Activated CD4-positive, CD25-positive, alpha-beta regulatory T cell treated with anti-CD3 and anti-CD28 coated beads, Interleukin-2, amount 50 U/mL, for 72 hours (primary cell): Measurements from ENCODE around the gene CDC6.
"Not testable (repeated sequence)": the region's sequence is repeated elsewhere in the genome, so short reads cannot be mapped to it uniquely, and the experiment has no call there.

Experiments
- DNase-seq: peaks from one replicate; pipeline ENCODE4 v3.0.0; 2021

CDC6 gene

DNA sequence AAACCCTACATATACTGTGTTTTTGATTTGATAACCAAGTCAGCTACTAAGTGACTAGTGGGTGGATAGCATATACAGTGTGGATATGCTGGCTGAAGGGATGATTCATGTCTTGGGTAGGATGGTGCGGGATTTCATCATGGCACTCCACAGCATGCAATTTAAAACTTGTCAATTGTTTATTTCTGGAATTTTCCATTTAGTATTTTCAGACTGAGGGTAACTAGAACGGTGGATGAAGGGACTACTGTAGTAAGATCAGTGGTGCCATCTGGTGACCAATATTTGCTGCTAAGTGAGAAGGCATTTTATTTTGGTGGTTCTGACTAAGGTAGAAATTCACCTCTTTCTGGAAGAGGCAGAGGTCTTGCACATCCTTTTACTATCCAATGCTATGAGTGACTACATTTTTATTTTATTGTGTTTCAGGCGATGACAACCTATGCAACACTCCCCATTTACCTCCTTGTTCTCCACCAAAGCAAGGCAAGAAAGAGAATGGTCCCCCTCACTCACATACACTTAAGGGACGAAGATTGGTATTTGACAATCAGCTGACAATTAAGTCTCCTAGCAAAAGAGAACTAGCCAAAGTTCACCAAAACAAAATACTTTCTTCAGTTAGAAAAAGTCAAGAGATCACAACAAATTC is 3.1 kb downstream of the CDC6 start:
- DNase-seq: no peak

DNA sequence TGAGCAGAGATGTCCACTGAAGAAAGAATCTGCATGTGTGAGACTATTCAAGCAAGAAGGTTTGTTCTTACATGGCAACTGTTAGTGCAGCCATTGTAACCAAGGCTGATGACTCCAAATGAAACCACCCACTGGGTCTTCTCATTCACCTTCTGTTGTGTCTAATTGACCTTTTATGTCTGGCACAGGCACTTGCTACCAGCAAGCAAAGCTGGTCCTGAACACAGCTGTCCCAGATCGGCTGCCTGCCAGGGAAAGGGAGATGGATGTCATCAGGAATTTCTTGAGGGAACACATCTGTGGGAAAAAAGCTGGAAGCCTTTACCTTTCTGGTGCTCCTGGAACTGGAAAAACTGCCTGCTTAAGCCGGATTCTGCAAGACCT is 3.6 kb downstream of the CDC6 start:
- no peak for DNase-seq

DNA sequence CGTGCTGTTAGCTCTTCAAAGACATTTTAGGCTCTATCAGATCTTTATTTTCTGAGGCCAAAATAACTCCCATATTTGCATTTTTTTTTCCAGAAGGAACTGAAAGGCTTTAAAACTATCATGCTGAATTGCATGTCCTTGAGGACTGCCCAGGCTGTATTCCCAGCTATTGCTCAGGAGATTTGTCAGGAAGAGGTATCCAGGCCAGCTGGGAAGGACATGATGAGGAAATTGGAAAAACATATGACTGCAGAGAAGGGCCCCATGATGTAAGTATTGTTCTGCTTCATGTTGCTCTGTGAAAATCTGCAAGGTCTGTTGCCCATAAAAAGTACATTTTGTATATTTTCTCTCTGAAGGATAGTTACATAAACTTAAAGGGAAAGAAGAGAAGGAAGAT is 5.7 kb downstream of the CDC6 start:
- no peak for DNase-seq

DNA sequence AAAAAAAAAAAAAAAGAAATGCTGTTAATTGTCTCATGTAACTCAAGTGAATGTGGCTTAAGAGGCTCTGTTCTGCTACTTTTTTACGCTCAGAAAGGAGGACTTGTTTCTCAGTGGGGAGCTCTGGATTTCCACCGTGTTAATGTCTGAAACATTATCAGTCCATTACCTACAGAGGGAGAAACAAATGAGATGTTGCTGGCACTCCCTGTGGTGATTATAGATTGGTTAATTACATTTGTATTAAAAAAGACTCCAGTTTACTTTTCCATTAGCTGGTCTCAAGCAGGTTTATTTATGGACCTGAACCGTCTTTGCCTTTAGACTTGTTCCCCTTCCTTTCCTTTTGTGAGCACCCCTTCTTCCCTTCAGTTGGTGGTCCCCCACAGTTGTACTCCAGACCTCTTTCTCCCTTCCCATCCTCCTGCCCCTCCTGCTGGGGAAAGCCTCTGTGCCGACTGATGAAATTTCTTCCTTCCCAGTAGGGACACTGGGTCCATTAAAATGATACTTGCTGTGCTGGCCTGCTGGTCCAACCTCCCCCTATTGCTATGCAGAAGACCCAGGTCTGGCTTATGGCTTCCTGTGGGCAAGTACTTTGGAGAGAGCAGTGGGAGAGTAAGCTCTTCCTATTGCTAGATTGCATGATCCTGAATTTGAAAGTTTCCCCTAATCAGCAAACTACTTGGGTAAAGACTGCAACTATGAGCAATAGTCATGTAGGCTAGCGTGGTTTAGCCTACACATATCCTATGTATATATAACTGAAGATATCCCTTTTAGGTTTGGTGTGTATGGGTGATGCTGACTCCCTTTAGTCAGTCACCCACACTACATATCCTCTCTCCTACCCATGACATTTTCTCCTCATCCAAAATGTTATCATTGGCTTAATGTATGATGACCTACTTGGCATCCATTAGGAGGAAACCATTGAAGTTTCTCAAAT is 8.1 kb downstream of the CDC6 start:
- DNase-seq: no peak

DNA sequence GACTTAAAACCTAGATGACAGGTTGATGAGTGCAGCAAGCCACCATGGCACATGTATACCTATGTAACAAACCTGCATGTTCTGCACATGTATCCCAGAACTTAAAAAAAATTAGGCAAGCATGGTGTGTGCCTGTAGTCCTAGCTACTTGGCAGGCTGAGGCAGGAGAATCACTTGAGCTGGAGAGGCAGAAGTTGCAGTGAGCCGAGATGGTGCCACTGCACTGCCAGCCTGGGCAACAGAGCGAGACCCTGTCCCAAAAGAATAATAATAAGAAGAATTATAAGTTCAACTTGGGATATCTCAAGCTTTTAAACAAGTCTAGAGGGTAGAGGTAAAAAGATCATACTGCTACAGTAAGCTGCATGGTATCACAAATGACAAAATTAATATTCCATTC is 9.8 kb downstream of the CDC6 start:
- DNase-seq: no peak

DNA sequence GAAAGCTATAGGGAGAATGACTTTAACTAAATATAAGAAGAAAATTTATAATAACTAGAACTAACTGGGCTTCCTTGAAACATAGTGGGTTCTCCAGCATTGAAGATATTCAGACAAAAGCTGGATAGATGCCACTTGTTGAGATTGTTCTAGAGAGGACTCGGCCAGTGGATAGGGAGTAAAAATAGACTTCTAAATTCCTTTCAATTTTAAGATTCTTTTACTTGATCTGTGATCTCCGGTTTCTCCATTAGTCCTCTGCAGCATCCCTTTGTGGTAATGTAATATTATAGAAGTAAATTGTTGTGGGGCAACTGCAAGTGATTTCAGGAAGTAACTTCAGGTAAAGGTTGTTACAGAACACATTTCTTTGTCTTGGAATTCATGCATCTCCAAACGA is 11.0 kb downstream of the CDC6 start:
- no peak for DNase-seq

DNA sequence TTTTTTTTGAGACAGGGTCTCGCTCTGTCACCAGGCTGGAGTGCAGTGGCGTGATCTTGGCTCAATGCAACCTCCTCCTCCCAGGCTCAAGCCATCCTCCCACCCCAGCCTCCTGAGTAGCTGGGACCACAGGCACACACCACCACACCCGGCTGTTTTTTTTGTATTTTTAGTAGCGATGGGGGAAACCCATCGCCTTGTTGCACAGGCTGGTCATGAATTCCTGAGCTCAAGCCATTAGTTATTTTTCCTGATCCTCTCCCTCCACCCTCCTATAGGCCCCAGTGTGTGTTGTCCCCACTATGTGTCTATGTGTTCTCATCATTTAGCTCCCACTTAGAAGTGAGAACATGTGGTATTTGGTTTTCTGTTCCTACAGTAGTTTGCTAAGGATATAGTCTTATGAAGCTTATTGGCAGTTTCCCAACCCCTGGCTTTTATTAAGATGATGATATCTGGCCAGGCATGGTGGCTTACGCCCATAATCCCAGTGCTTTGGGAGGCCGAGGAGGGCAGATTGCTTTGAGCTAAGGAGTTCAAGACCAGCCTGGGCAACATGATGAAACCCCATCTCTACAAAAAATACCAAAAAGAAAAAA is 11.6 kb downstream of the CDC6 start:
- not testable (repeated sequence) for DNase-seq

DNA sequence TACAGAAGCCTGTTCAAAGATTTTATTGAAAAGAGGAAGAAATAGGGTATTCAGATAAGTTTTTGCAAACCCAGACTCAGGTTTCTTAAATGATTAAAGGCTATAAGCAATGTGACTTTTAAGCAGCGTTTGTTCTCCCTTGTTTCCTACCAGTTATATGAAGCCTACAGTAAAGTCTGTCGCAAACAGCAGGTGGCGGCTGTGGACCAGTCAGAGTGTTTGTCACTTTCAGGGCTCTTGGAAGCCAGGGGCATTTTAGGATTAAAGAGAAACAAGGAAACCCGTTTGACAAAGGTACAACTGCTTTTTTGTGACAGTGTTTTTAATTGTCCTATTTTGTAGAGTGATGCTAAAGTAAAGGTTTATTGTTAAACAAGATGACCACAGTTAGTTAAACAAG is 13.6 kb downstream of the CDC6 start:
- DNase-seq: no peak

DNA sequence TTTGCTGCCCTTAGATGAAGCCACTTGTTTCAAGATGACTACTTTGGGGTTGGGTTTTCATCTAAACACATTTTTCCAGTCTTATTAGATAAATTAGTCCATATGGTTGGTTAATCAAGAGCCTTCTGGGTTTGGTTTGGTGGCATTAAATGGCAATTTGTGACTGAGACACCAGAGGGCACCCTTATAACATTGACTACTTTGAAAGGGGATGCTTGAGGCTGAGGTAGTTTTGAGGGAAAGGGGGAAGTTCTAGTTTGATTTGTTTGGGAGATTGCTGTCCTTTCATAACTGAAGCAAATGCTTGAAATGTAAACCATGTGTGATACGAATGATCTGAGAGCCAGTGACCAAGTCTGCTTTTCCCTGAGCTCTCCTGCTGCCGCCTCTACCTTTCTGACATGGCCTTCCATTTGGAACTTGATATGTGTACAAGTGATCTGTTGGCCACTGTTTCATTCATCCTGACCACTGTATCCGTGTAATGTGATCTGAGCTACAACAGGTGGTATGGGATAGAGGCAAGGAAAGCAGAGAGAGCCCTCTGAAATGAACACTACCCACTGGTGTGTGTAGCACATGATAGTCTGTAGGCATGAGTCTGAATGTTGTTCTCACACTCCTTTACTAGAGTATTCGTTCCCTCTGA is 15.5 kb downstream of the CDC6 start:
- DNase-seq: no peak

DNA sequence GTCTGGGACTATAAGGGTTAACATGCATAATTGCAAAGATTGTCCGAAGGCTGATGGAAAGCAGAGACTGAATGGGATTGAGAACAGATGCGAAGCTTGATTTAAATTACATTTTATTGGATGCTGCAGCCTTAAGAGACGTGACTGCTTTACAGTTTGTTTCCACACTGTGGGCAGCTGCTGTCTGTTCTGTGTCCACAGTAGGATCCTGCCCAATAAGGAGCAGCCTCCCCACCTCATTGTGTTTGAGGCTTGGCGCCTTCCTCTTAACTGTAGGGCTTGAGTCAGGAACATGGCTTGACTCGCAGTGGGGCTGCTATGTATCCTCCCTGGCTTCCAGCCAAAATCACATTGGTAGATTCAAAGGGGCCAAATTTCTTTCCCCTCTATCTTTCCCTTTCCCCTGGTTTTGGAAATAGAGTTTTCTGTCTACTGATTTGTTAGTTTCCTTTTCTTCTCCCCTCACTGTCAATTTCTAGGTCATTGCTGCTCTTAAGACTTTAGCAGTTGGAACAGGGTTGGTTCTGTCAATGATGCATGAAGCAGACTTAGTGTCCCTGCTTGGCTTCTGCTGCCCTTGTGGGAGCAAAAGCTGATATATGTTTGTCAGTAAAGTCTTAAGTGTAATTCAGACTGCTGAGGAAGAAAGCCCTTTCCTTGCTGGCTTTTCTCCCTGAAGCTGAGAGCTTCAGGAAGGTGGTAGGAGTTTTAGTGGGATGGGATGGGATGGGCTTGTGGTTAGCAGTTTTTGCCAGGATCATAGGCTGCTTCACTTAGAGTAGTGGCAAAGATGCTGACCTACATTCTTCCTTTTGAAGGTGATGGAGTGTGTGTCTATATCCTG is 16.3 kb downstream of the CDC6 start:
- no peak for DNase-seq

DNA sequence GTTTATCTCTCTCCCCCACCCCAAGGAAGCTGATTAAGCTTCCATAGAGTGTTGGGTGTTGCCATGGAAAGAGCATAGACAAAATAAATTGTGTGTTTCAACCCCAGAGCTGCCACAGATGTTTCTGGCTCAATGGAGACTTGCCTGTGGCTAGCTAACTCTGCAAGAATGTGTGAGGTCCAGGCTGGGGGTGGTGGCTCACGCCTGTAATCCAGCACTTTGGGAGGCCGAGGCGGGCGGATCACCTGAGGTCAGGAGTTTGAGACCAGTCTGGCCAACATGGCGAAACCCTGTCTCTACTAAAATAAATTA is 16.8 kb downstream of the CDC6 start:
- not testable (repeated sequence) for DNase-seq

DNA sequence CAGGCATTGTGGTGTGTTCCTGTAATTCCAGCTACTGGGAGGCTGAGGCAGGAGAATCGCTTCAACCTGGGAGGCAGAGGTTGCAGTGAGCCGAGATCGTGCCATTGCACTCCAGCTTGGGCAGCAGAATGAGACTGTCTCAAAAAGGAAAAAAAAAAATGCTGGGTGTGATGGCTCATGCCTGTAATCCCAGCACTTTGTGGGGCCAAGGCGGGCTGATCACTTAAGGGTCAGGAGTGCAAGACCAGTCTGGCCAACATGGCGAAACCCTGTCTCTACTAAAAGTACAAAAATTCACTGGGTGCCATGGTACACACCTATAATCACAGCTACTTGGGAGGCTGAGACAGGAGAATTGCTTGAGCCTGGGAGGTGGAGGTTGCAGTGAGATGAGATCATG is 17.2 kb downstream of the CDC6 start:
- DNase-seq: not testable (repeated sequence)

DNA sequence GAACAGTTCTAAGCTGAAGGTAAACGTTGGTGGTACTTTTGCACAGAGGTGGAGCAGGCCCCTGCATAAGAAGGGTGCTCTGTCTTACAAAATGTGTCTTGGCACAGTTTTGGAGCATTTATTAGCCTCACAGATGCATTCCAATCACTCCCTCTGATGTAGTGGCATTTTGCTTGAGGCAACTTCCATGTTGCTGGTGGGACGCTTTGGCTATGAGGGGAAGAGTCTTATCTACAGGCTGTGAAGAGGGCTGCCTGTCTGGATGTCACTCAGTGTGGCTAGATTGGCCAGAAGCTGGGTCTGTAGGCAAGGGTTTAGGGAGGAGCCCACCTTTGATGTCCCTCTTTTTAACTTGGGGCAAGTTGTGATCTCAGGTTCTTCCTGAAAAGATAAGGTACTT is 18.7 kb downstream of the CDC6 start:
- no peak for DNase-seq

DNA sequence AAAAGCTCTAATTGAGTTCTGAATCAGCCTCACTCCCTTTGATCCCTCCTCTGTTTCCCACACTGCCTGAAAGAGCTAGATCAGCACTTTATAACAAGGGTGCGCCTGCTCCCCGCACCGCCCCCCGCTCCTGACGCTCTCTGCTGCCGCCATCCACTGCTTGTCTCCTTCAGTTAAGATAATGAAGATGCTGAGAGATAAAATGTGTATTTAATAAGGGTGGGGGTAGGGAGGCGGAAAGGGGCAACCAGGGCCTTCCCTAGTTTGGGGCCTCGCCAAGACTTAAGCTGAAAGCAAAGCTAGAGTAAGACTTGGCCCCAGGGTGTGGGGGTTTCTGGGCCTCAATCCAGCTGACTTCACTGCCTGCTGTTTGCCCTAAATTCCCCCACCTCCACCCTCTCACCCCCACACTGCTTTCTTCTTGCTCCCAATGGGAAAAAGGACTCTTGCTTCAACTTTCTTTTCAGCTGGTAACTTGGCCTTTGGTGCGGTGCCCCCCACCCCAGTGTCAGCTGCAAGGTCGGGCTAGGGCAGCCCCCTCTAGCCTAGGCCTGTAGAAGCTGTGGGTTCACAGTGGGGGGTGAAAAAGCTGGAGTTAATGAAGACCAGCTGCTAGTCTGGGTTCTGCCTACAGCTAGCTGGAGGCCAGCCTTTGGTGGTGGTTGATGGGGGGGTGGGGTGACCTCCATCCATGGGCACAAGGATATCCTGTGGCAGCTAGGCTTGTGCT is 19.5 kb downstream of the CDC6 start:
- no peak for DNase-seq

DNA sequence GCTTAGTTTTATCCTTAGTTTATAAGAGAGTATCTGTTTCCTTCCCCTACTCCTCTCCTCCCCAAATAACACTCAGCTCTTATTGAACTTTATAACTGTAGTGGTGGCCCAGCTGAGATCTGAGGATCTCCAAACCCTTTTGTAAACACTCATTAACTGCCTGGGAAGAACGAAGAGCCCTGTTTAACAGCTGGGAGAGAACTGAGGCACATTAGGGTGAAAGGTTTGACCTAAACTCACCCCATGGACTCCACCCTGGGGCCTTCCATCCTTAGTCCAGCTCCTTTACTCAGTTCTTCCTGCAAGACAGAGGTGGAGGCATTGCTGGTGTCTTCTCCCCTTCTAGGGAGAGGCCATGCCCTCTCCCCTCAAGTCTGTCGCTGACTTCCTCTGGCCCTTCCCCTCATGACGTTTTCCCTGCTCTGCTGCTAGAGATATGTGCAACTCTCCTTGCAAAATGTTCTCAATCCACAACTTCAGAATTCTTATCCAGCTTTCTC is 20.1 kb downstream of the CDC6 start:
- no peak for DNase-seq

DNA sequence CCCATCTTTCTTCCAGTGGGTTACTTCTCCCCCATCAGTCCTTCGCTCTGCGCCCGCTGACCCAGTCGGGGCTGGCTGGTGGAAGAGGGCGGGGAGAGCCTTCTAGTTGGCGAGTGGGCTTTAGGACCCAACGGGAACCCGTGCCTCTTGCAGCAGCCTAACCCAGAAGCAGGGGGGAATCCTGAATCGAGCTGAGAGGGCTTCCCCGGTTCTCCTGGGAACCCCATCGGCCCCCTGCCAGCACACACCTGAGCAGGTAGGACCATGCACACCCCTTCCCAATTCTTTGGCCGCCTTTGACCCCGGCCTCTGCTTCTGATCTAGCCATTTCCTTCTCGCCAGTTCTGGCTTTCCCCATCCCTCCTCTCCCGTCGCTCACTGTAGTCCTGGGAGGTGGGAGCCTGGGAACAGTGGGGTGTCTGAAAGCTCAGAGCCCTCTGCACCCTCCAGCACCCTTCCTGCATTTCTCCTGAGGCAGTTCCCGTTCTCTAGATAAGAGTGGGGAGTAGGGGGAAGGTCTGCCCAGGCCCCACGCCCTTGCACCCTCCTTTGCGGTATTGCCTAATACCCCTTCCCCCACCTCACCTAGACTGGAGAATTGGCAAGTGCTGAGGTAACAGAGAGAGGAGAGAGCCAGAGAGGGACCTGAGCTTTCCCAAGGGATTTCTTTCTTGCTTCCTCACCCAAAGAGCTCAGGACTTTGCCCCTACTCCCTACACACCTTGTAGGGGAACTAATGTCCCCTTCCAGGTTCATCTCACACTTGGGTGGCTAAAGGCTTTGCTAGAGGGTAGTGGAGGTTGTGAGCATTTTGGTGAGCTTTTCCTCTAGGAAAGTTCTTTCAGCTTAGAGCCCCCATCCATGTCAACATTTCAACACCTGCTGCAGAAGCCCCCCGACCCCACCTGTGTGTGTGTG is 21.6 kb downstream of the CDC6 start, which contains the start of gene RARA:
TSS of gene RARA (plus strand) at position 150 of the 918 bp plus-strand sequence. CDS start 22,039 bp downstream, outside the sequence.
- no peak for DNase-seq

DNA sequence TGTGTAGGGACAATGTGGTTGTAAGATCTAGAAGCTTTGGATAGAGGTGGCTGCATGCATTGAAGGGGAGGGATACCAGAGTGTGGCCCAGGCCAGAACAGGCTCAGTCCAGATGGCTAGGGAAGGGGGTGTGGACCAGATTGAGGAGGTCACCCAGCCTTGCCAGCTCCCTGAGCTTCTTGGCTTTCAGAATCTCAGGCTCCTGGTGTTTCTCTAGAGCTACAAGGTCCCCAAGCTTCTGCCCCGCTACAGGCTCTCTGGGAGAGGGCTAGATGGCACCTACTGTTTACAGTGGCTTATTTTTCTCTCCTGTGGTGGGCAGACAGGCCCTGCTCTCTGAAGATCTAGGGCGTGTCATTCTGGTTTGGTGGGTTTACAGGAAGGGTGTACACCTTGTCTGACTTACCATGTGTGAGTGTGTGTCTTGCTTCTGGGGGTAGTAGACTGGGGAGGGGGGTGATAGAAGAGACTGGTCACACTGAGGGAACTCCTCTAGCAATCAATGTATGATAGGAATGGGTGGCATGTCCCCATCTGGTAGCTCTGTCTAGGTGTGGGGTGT is 22.4 kb downstream of the CDC6 start:
- no peak for DNase-seq

DNA sequence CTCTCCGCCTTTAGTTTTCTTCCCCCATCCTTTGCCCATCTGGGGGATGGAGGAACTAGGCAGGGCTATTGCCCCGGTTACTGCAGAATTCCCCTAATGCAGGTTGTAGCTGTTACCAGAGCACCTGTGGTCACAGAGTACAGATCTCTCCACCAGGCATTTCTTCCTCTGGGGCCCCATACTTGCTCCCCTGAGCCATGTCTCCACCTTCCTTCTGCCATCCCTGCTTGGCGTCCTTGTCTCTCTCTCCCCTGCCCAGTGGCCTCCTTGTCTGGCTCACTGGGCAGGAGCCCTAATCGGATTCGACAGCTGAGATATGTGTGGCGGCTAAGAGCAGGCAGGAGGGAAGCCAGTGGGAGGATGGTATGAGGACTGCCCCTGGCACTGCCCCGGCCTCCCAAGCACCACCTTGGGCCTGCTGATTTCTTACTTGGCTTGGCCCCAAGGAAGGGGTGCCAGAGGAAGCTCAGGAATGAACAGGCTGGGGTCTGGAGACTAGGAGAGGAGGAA is 23.3 kb downstream of the CDC6 start:
- DNase-seq: no peak

DNA sequence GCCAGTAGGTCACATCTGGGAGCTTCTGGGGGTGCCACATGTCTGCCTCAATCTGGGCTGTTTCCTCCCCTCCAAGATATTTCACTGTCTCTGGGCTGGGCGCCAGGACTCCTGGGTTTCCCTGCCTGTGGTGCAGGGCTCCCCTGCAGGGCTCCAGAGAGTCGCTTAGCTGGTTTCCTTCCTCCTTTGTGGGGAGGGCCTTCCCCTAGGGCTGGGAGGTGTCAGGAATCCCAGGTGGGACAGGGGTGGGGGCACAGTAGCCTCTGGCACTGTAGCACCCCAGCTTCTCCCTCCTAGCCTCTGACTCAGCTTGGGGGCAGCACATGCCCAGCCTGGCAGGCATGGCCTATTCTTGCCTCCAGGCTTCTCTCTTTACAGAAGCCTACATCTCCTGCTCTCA is 23.9 kb downstream of the CDC6 start:
- DNase-seq: no peak
